BLaER1 treated with 17β-estradiol and CSF1 and Interleukin-3, amounts not matched to agents 10 nM and 100 nM (cell line): Measurements from ENCODE around the gene B4GAT1.

Experiments used
- H3K27ac ChIP-seq, 11 experiments: shearing (Covaris generic); formaldehyde crosslinking; 2 replicates each; pipeline ENCODE4 v1.8.1; 2022
- H3K27me3 ChIP-seq, 11 experiments: shearing (Covaris generic); formaldehyde crosslinking; 2 replicates each; pipeline ENCODE4 v1.8.1; 2022
- H3K36me3 ChIP-seq, 11 experiments: shearing (Covaris generic); formaldehyde crosslinking; 2 replicates each; pipeline ENCODE4 v1.8.1; 2022
- H3K4me1 ChIP-seq, 10 experiments: shearing (Covaris generic); formaldehyde crosslinking; 2 replicates each; pipeline ENCODE4 v1.8.1; 2022
- H3K4me2 ChIP-seq, 11 experiments: shearing (Covaris generic); formaldehyde crosslinking; 2 replicates each; pipeline ENCODE4 v1.8.1; 2022
- H3K4me3 ChIP-seq, 10 experiments: shearing (Covaris generic); formaldehyde crosslinking; 2 replicates each; pipeline ENCODE4 v1.8.1; 2022
- H3K9ac ChIP-seq, 11 experiments: shearing (Covaris generic); formaldehyde crosslinking; 2 replicates each; pipeline ENCODE4 v1.8.1; 2022
- H3K9me3 ChIP-seq, 11 experiments: shearing (Covaris generic); formaldehyde crosslinking; replicated peaks in 1 of 11; 2 replicates each; pipeline ENCODE4 v1.8.1; 2022
- H4K20me1 ChIP-seq, 11 experiments: shearing (Covaris generic); formaldehyde crosslinking; 2 replicates each; pipeline ENCODE4 v1.8.1; 2022
- Cebpa-rat ChIP-seq, 11 experiments: shearing (Covaris generic); IDR thresholded peaks; 2 replicates each; pipeline ENCODE4 v1.8.1; 2022

Gene B4GAT1

GRCh38 chr11:66339686-66340483 is 7.5 kb downstream of the B4GAT1 start:
- no peak for TF ChIP-seq Cebpa-rat (IDR thresholded peaks at IDR 0.05)
- no peaks in the 10 kb centered on the region for H3K9me3 ChIP-seq
- peaks cover 48 to 69% (median 63%) of the 10 kb centered on the region in 11 experiments for H3K36me3 ChIP-seq
- H3K4me2 ChIP-seq, result no peak overlapping the region
- peaks cover 48 to 67% (median 59%) of the 10 kb centered on the region in 10 experiments for H3K4me1 ChIP-seq
- H3K4me3 ChIP-seq, result no peak overlapping the region
- peaks cover 0 to 1% (median 0%) of the 10 kb centered on the region in 11 experiments; a peak in 3 of 22 replicates for H3K27me3 ChIP-seq
- H4K20me1 ChIP-seq, result peaks cover 0 to 84% (median 44%) of the 10 kb centered on the region in 11 experiments; a peak in 19 of 22 replicates
- no peak overlapping the region for H3K27ac ChIP-seq
- peak overlapping the region in 2 of 11 experiments; percentile 14 to 27; a peak in 3 of 22 replicates for H3K9ac ChIP-seq

- Histone ChIP-seq H3K9ac (peak overlapping the region in 7 of 11 experiments; percentile 19 to 78 (median 67); a peak in 5 of 22 replicates), H3K36me3 (peaks cover 48 to 69% (median 63%) of the 10 kb centered on the region in 11 experiments), H3K4me3 (no peak overlapping the region), H3K9me3 (no peaks in the 10 kb centered on the region), H3K27ac (peak overlapping the region in 2 of 11 experiments; percentile 25 to 83; a peak in 1 of 22 replicates), H4K20me1 (peaks cover 0 to 87% (median 48%) of the 10 kb centered on the region in 11 experiments; a peak in 20 of 22 replicates), H3K27me3 (peaks cover 0 to 8% (median 0%) of the 10 kb centered on the region in 11 experiments; a peak in 3 of 22 replicates), H3K4me1 (peaks cover 54 to 72% (median 64%) of the 10 kb centered on the region in 10 experiments), H3K4me2 (peak overlapping the region in 8 of 11 experiments; percentile 94 to 99 (median 98); a peak in 14 of 22 replicates)
- TF ChIP-seq Cebpa-rat (IDR thresholded peaks at IDR 0.05), result no peak
These were observed 8.2 kb downstream of the B4GAT1 start for GRCh38 chr11:66339162-66339675.

GRCh38 chr11:66338276-66339161 is 8.9 kb downstream of the B4GAT1 start:
- Histone ChIP-seq H3K4me3 (no peak overlapping the region), H3K4me1 (peaks cover 48 to 72% (median 63%) of the 10 kb centered on the region in 10 experiments), H3K9ac (peak overlapping the region; percentile 11 to 78 (median 68); a peak in 17 of 22 replicates), H3K27me3 (peaks cover 0 to 8% (median 0%) of the 10 kb centered on the region in 11 experiments; a peak in 3 of 22 replicates), H3K4me2 (peak overlapping the region; percentile 94 to 100 (median 98); a peak in 19 of 22 replicates), H3K36me3 (peaks cover 48 to 69% (median 65%) of the 10 kb centered on the region in 11 experiments), H3K27ac (peak overlapping the region in 6 of 11 experiments; percentile 67 to 83 (median 75); a peak in 7 of 22 replicates), H3K9me3 (no peaks in the 10 kb centered on the region), H4K20me1 (peaks cover 0 to 87% (median 41%) of the 10 kb centered on the region in 11 experiments; a peak in 19 of 22 replicates)
- TF ChIP-seq Cebpa-rat (IDR thresholded peaks at IDR 0.05), result no peak

- Histone ChIP-seq H3K27ac (peak overlapping the region; percentile 29 to 83 (median 74); a peak in 17 of 22 replicates), H3K4me1 (peaks cover 42 to 71% (median 62%) of the 10 kb centered on the region in 10 experiments), H3K9me3 (no peaks in the 10 kb centered on the region), H4K20me1 (peaks cover 0 to 93% (median 32%) of the 10 kb centered on the region in 11 experiments; a peak in 19 of 22 replicates), H3K9ac (peak overlapping the region; percentile 24 to 78 (median 68); a peak in 21 of 22 replicates), H3K27me3 (peaks cover 0 to 8% (median 0%) of the 10 kb centered on the region in 11 experiments; a peak in 3 of 22 replicates), H3K4me2 (peak overlapping the region; percentile 94 to 100 (median 98)), H3K4me3 (peak overlapping the region in 5 of 10 experiments; percentile 53 to 76 (median 66); a peak in 7 of 20 replicates), H3K36me3 (peaks cover 47 to 70% (median 54%) of the 10 kb centered on the region in 11 experiments)
- no peak for TF ChIP-seq Cebpa-rat (IDR thresholded peaks at IDR 0.05)
These were observed 10.1 kb downstream of the B4GAT1 start for GRCh38 chr11:66337103-66337899.

GRCh38 chr11:66336234-66337102 is 11.0 kb downstream of the B4GAT1 start, which contains the start of gene RIN1:
TSS of gene RIN1 (minus strand) at chr11:66336434. CDS start at chr11:66336402, 32 bp downstream.
- Histone ChIP-seq H3K27ac (peak within 1 kb of the TSS; percentile 60 to 83 (median 74); a peak in 21 of 22 replicates), H3K9ac (peak within 1 kb of the TSS; percentile 60 to 85 (median 75))
- TF ChIP-seq Cebpa-rat (IDR thresholded peaks at IDR 0.05), result no peak

GRCh38 chr11:66335531-66336233 is 11.7 kb downstream of the B4GAT1 start:
- Histone ChIP-seq H3K27ac (peak overlapping the region; percentile 60 to 83 (median 74); a peak in 21 of 22 replicates), H3K27me3 (peaks cover 0 to 8% (median 0%) of the 10 kb centered on the region in 11 experiments; a peak in 3 of 22 replicates), H3K9ac (peak overlapping the region; percentile 60 to 85 (median 75)), H4K20me1 (peaks cover 0 to 84% (median 24%) of the 10 kb centered on the region in 11 experiments; a peak in 19 of 22 replicates), H3K4me2 (peak overlapping the region; percentile 94 to 100 (median 98)), H3K9me3 (no peaks in the 10 kb centered on the region), H3K4me1 (peaks cover 42 to 86% (median 66%) of the 10 kb centered on the region in 10 experiments), H3K4me3 (peak overlapping the region; percentile 44 to 85 (median 64)), H3K36me3 (peaks cover 31 to 65% (median 38%) of the 10 kb centered on the region in 11 experiments)
- no peak for TF ChIP-seq Cebpa-rat (IDR thresholded peaks at IDR 0.05)

More at GRCh38 chr11:66336234-66337102, 11.0 kb downstream of the B4GAT1 start, which contains the start of gene RIN1:
- no peaks in the 10 kb centered on the region for H3K9me3 ChIP-seq
- H3K4me2 ChIP-seq, result peak within 1 kb of the TSS; percentile 94 to 100 (median 98)
- peak within 1 kb of the TSS; percentile 44 to 85 (median 64) for H3K4me3 ChIP-seq
- H4K20me1 ChIP-seq, result peaks cover 0 to 91% (median 30%) of the 10 kb centered on the region in 11 experiments; a peak in 19 of 22 replicates
- H3K27me3 ChIP-seq, result peaks cover 0 to 8% (median 0%) of the 10 kb centered on the region in 11 experiments; a peak in 3 of 22 replicates
- H3K4me1 ChIP-seq, result peaks cover 42 to 78% (median 62%) of the 10 kb centered on the region in 10 experiments
- peaks cover 39 to 70% (median 46%) of the 10 kb centered on the region in 11 experiments for H3K36me3 ChIP-seq
